HCT116 (cell line): ENCODE results near the gene COL23A1. TPM values are rescaled to one million over a fixed set of nuclear protein-coding genes. Genes with fewer than 3 reads are reported as not detected.

Experiments used
- ATAC-seq: fragments of 200-7000 bp; cut with Tn5 transposase; 2 replicates; pipeline ENCODE4 v1.9.1; 2020; ENCODE audit warnings: mild to moderate bottlenecking, moderate library complexity
- BruUV-seq: library from RNA; stranded (reverse); fragments of 400-500 nt; replicated peaks from 2 replicates; lab custom pipeline; 2021; lab: Mats Ljungman, UMichigan
- CTCF ChIA-PET: fragments of 300-600 bp; sonication (Branson Sonifier 250); formaldehyde crosslinking; loops from one replicate; lab custom pipeline; 2021; ENCODE audit warnings: antibody characterized with exemption; lab: Charles Lee
- POLR2A ChIA-PET: fragments of 300-600, 350-600 bp; sonication (Branson Sonifier 250); formaldehyde crosslinking; loops from one replicate; lab custom pipeline; 2021; ENCODE audit warnings: antibody characterized with exemption; lab: Charles Lee
- RAD21 ChIA-PET, 2 experiments: fragments of 300-600 bp; sonication (Branson Sonifier 250); formaldehyde crosslinking; loops; one replicate each; lab custom pipeline; 2023; ENCODE audit warnings: low total read pairs in 2 of 2; ENCODE audit not compliant: uncharacterized antibody in 2 of 2, unreplicated experiment in 2 of 2, low non-redundant PET in 1 of 2; lab: Charles Lee
- DNase-seq: peaks from one replicate; pipeline ENCODE4 v3.0.0-alpha.2; 2010; ENCODE audit warnings: low read depth, low spot score
- H2AFZ ChIP-seq: fragments of 200-600 bp; shearing (Covaris generic), sonication (generic); 2 replicates; pipeline ENCODE4 v1.6.1; 2017; ENCODE audit warnings: low read depth, mixed run types, mixed read lengths, antibody characterized with exemption, low read length; ENCODE audit not compliant: poor library complexity, severe bottlenecking
- H3K27ac ChIP-seq: 2 replicates; pipeline ENCODE4 v1.5.1; 2012; ENCODE audit warnings: low read depth, low read length
- H3K27me3 ChIP-seq: fragments of 200-600 bp; sonication (generic); 2 replicates; pipeline ENCODE4 v1.6.1; 2016; ENCODE audit warnings: mixed run types, low read length, mixed read lengths; ENCODE audit not compliant: insufficient read depth
- H3K36me3 ChIP-seq, 2 experiments: fragments of 200-500 bp in 1 of 2; fragments of 200-600 bp in 1 of 2; sonication (Bioruptor generic) in 1 of 2; sonication (generic) in 1 of 2; 2 replicates each; pipeline versions ENCODE4 v1.5.1 to v1.6.1; 2014 to 2016; ENCODE audit warnings: low read length in 2 of 2, inconsistent platforms in 1 of 2, mixed read lengths in 1 of 2, mixed run types in 1 of 2; ENCODE audit not compliant: insufficient read depth in 2 of 2, control insufficient read depth in 1 of 2
- H3K4me1 ChIP-seq, 2 experiments: fragments of 200-600 bp in 1 of 2; sonication (generic) in 1 of 2; 2 replicates each; pipeline versions ENCODE4 v1.5.1 to v1.6.1; 2012 to 2017; ENCODE audit warnings: low read length in 2 of 2, inconsistent platforms in 1 of 2, mild to moderate bottlenecking in 1 of 2, mixed read lengths in 1 of 2, mixed run types in 1 of 2, moderate library complexity in 1 of 2; ENCODE audit not compliant: insufficient read depth in 2 of 2, control insufficient read depth in 1 of 2
- H3K4me2 ChIP-seq: fragments of 200-600 bp; sonication (generic); 2 replicates; pipeline ENCODE4 v1.6.1; 2017; ENCODE audit warnings: mixed run types, low read length, mixed read lengths
- H3K4me3 ChIP-seq, 2 experiments: fragments of 200-600 bp in 1 of 2; sonication (generic) in 1 of 2; replicated peaks in 1 of 2; 2 replicates each; pipeline ENCODE4 v1.5.1; 2011 to 2016; ENCODE audit warnings: low read length in 2 of 2, control low read depth in 1 of 2, low read depth in 1 of 2, mild to moderate bottlenecking in 1 of 2, mixed read lengths in 1 of 2, mixed run types in 1 of 2
- H3K79me2 ChIP-seq: fragments of 200-600 bp; sonication (generic); 2 replicates; pipeline ENCODE4 v1.6.1; 2017; ENCODE audit warnings: mild to moderate bottlenecking, mixed run types, low read length, moderate library complexity, mixed read lengths; ENCODE audit not compliant: insufficient read depth
- H3K9ac ChIP-seq: fragments of 200-600 bp; sonication (generic); 2 replicates; pipeline ENCODE4 v1.6.1; 2016; ENCODE audit warnings: low read length, mixed read lengths
- H3K9me2 ChIP-seq: fragments of 200-600 bp; sonication (generic), shearing (Covaris generic); 2 replicates; pipeline ENCODE4 v1.6.1; 2017; ENCODE audit warnings: mixed run types, mild to moderate bottlenecking, moderate library complexity; ENCODE audit not compliant: insufficient read depth
- H3K9me3 ChIP-seq, 2 experiments: fragments of 200-500 bp in 1 of 2; fragments of 200-600 bp in 1 of 2; sonication (Bioruptor generic) in 1 of 2; sonication (generic) in 1 of 2; 2 replicates each; pipeline ENCODE4 v1.6.1; 2014 to 2017; ENCODE audit warnings: low read length in 2 of 2, mixed read lengths in 2 of 2, inconsistent platforms in 1 of 2, low read depth in 1 of 2, mild to moderate bottlenecking in 1 of 2, mixed run types in 1 of 2, moderate library complexity in 1 of 2; ENCODE audit not compliant: control insufficient read depth in 1 of 2, insufficient read depth in 1 of 2
- H4K20me1 ChIP-seq: fragments of 200-600 bp; sonication (generic), shearing (Covaris generic); 2 replicates; pipeline ENCODE4 v1.6.1; 2017; ENCODE audit warnings: mixed run types, mild to moderate bottlenecking, moderate library complexity; ENCODE audit not compliant: insufficient read depth
- ATF3 ChIP-seq: IDR thresholded peaks from 2 replicates; pipeline ENCODE4 v1.6.1; 2012
- CBX3 ChIP-seq: IDR thresholded peaks from 2 replicates; pipeline ENCODE4 v1.6.1; 2012; ENCODE audit warnings: low read depth
- CTCF ChIP-seq, 3 experiments: fragments of 200-600 bp in 1 of 3; sonication (generic) in 1 of 3; IDR thresholded peaks in 2 of 3; conservative IDR thresholded peaks in 1 of 3; 2 replicates each; pipeline ENCODE4 v1.5.1; 2012 to 2017; ENCODE audit warnings: low read depth in 2 of 3, low read length in 2 of 3, antibody characterized with exemption in 1 of 3, borderline replicate concordance in 1 of 3, control low read depth in 1 of 3, mild to moderate bottlenecking in 1 of 3, mixed read lengths in 1 of 3, mixed run types in 1 of 3, moderate library complexity in 1 of 3; ENCODE audit not compliant: insufficient read depth in 1 of 3
- EGR1 ChIP-seq: IDR thresholded peaks from 2 replicates; pipeline ENCODE4 v1.6.1; 2012; ENCODE audit warnings: low read depth
- EZH2 ChIP-seq: fragments of 200-600 bp; sonication (generic); IDR thresholded peaks from 2 replicates; pipeline ENCODE4 v1.6.1; 2017; ENCODE audit warnings: antibody characterized with exemption, mixed run types
- EZH2phosphoT487 ChIP-seq: fragments of 200-600 bp; IDR thresholded peaks from 2 replicates; pipeline ENCODE4 v1.6.1; 2018; ENCODE audit warnings: antibody characterized with exemption, borderline replicate concordance
- FOSL1 ChIP-seq: IDR thresholded peaks from 2 replicates; pipeline ENCODE4 v1.6.1; 2012; ENCODE audit warnings: low read depth
- JUND ChIP-seq: IDR thresholded peaks from 2 replicates; pipeline ENCODE4 v1.6.1; 2012
- POLR2A ChIP-seq: IDR thresholded peaks from 2 replicates; pipeline ENCODE4 v1.7.0; 2011; ENCODE audit warnings: borderline replicate concordance; ENCODE audit not compliant: insufficient read depth, insufficient read length; ENCODE audit errors: extremely low read depth
- POLR2AphosphoS5 ChIP-seq: IDR thresholded peaks from 2 replicates; pipeline ENCODE4 v1.6.1; 2011; ENCODE audit warnings: mild to moderate bottlenecking, low read depth, low read length, moderate library complexity
- REST ChIP-seq: IDR thresholded peaks from 2 replicates; pipeline ENCODE4 v1.6.1; 2012; ENCODE audit warnings: low read depth
- SP1 ChIP-seq: IDR thresholded peaks from 2 replicates; pipeline ENCODE4 v1.6.1; 2012; ENCODE audit warnings: low read depth
- SRF ChIP-seq: IDR thresholded peaks from 2 replicates; pipeline ENCODE4 v1.6.1; 2012; ENCODE audit warnings: low read depth
- TCF7L2 ChIP-seq: IDR thresholded peaks from 2 replicates; pipeline ENCODE4 v1.7.0; 2011; ENCODE audit warnings: borderline replicate concordance, inconsistent platforms; ENCODE audit not compliant: insufficient read depth, insufficient read length; ENCODE audit errors: extremely low read depth
- YY1 ChIP-seq: IDR thresholded peaks from 2 replicates; pipeline ENCODE4 v1.6.1; 2011; ENCODE audit warnings: low read length, low read depth, moderate library complexity, mild to moderate bottlenecking; ENCODE audit not compliant: insufficient replicate concordance; ENCODE audit errors: extremely low read depth
- intact Hi-C: fragments of 100-400 bp; cut with micrococcal nuclease; formaldehyde crosslinking; loops from 2 replicates; pipeline ENCODE4 v1.10.0; 2022
- total RNA-seq: library from RNA; stranded (reverse); gene quantifications from one replicate; pipeline ENCODE4 v1.2.1, GENCODE V29; 2021; ENCODE audit not compliant: unreplicated experiment

The COL23A1 gene
- total RNA-seq, 1 experiment from 2014 or later, result not detected

GRCh38 chr5:178582291-178582690 lies 7.9 kb downstream of the COL23A1 start:
- no peak for ATAC-seq
- TF ChIP-seq CTCF (IDR thresholded peaks at IDR 0.05 in 2 of 3, conservative IDR thresholded peaks at IDR 0.05 in 1 of 3; ENCODE audit: borderline replicate concordance in 1 of 3, insufficient read depth in 1 of 3, low read depth in 2 of 3, low read length in 2 of 3) (no peak), TCF7L2 (no peak), JUND (no peak), POLR2AphosphoS5 (no peak), EZH2 (no peak), SRF (no peak), FOSL1 (no peak), SP1 (no peak), EZH2phosphoT487 (no peak), EGR1 (no peak), ATF3 (no peak), CBX3 (no peak), YY1 (no peak), POLR2A (no peak), REST (no peak)
- TF ChIP-seq, all 23 proteins: peak for 0
- H3K9me2 ChIP-seq, result no peaks in the 10 kb centered on the region
- H3K9ac ChIP-seq, result no peak overlapping the region
- ChIA-PET POLR2A (no interaction called here), CTCF (no interaction called here), RAD21 (no interaction called here)
- no peak overlapping the region for H3K27ac ChIP-seq
- no peaks in the 10 kb centered on the region for H3K4me1 ChIP-seq
- no peaks in the 10 kb centered on the region for H4K20me1 ChIP-seq
- DNase-seq, result no peak
- H2AFZ ChIP-seq, result no peak overlapping the region
- H3K4me3 ChIP-seq, result no peak overlapping the region
- intact Hi-C loops, result no loop called here
- no peaks in the 10 kb centered on the region; a peak in 1 of 4 replicates for H3K9me3 ChIP-seq
- no peaks in the 10 kb centered on the region for H3K36me3 ChIP-seq
- no TSS peak for BruUV-seq
- no peaks in the 10 kb centered on the region for H3K27me3 ChIP-seq
- no peak overlapping the region for H3K4me2 ChIP-seq
- H3K79me2 ChIP-seq, result no peaks in the 10 kb centered on the region
